ENCODE measurements around the gene TCF12. TPM values are rescaled to one million over a fixed set of nuclear protein-coding genes. Genes with fewer than 3 reads are reported as not detected.

The TCF12 gene
- total and polyA plus RNA-seq, 2 donors (not counting 3 experiments of a cell fraction or from before 2014, with no cell fraction given), result 72.1 to 133 TPM

DNA sequence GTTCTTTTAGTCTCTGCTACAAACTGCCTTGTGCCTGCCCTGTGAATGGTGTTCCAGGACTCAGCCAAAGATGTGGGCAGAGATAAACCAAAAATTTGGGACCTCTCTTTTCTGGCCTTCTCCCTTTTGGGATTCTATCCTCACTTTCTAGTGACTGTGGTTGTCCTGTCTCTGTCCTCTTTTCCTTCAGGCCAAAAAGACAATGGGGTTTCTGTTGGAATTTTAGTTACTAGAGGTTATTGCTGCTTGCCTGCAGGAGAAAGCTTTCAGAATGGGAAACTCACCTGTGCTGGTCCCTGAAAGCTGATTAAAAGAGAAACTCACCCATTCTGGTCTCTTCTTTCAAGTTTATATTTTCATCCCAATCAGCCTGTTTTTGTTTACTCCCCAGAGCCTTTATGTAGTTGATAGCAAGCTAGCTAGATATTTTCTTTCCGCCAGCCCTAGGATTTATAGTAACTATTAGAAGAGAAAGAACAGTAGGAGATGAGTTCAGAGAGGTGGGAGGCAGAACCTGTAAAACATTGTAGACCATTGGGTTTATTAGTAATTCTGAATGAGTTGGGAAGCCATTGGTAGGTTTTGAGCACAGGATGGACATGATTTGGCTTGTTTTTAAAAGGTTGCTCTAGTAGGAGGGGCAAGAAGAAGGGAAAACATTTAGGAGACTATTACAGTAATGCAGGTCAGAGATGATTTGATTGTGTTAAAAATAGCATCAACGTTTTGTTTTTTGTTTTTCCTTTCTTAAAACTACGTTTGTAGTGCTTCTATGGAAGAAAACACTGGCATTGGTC is 138.9 kb downstream of the TCF12 start:
- Histone ChIP-seq H3K4me3 (replicated peaks in 1 of 3; ENCODE audit: insufficient read depth in 1 of 3, low read depth in 1 of 3, low read length in 3 of 3) (no peak overlapping the region), H3K9me1 (replicated peaks; ENCODE audit: control insufficient read depth, extremely low read depth, insufficient read depth, low read length) (no peaks in the 10 kb centered on the region), H2AFZ (ENCODE audit: low read depth, low read length) (no peak overlapping the region), H3K9ac (replicated peaks; ENCODE audit: extremely low read depth, insufficient read depth, low read length) (peak overlapping the region; percentile 8), H3K4me1 (ENCODE audit: control insufficient read depth, extremely low read depth, insufficient read depth, low read length) (peaks cover 63% of the 10 kb centered on the region), H3K27ac (ENCODE audit: insufficient read depth, low read depth, low read length) (peak overlapping the region; percentile 74), H3K9me3 (replicated peaks; ENCODE audit: control insufficient read depth, insufficient read depth, low read length) (no peaks in the 10 kb centered on the region), H3K27me3 (ENCODE audit: control insufficient read depth in 2 of 2, insufficient read depth in 2 of 2, low read length in 2 of 2) (no peaks in the 10 kb centered on the region), H3K4me2 (ENCODE audit: insufficient read depth, low read length) (peak overlapping the region; percentile 87), H3K79me2 (ENCODE audit: control insufficient read depth, insufficient read depth, low read length) (peaks cover 82% of the 10 kb centered on the region), H4K20me1 (replicated peaks; ENCODE audit: control insufficient read depth, extremely low read depth, insufficient read depth, low read length) (peaks cover 7% of the 10 kb centered on the region), H3K36me3 (ENCODE audit: control insufficient read depth in 2 of 2, extremely low read depth in 1 of 2, insufficient read depth in 2 of 2, low read length in 2 of 2) (no peaks in the 10 kb centered on the region)
- DNase-seq (ENCODE audit: low read depth, low spot score) (peak; percentile 21), FAIRE-seq (no peak)
- CTCF ChIA-PET, result interaction anchor here (1.2 to 1.8 kb wide), 3 partner anchors 26 to 89 kb away, joined by 3 to 6 read pairs (median 4); no protein-coding TSS in a partner anchor
- TF ChIP-seq POLR2A (IDR thresholded peaks at IDR 0.05; ENCODE audit: low read depth, low read length) (no peak), FOS (IDR thresholded peaks at IDR 0.05; ENCODE audit: borderline replicate concordance, insufficient read depth, low read length) (no peak), JUN (IDR thresholded peaks at IDR 0.05; ENCODE audit: borderline replicate concordance, insufficient read depth, insufficient read length, low read depth) (no peak), MAX (IDR thresholded peaks at IDR 0.05; ENCODE audit: insufficient read depth, insufficient read length) (no peak)
- TF ChIP-seq, protein P1, sequence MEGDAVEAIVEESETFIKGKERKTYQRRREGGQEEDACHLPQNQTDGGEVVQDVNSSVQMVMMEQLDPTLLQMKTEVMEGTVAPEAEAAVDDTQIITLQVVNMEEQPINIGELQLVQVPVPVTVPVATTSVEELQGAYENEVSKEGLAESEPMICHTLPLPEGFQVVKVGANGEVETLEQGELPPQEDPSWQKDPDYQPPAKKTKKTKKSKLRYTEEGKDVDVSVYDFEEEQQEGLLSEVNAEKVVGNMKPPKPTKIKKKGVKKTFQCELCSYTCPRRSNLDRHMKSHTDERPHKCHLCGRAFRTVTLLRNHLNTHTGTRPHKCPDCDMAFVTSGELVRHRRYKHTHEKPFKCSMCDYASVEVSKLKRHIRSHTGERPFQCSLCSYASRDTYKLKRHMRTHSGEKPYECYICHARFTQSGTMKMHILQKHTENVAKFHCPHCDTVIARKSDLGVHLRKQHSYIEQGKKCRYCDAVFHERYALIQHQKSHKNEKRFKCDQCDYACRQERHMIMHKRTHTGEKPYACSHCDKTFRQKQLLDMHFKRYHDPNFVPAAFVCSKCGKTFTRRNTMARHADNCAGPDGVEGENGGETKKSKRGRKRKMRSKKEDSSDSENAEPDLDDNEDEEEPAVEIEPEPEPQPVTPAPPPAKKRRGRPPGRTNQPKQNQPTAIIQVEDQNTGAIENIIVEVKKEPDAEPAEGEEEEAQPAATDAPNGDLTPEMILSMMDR (IDR thresholded peaks at IDR 0.05; ENCODE audit: extremely low read depth in 1 of 2, insufficient read depth in 1 of 2, low read depth in 1 of 2, low read length in 2 of 2), result no peak
- POLR2A ChIA-PET, result no interaction called here
- dilution Hi-C loops (cut with MboI; ENCODE audit: extremely low pct_ligation_motif_present, low sequenced_read_pairs), result no loop called here
- BruUV-seq (replicated peaks), result no TSS peak
- intact Hi-C loops (cut with micrococcal nuclease), result loop anchor here (5.0 kb wide), 1 partner anchor 135 kb away; no protein-coding TSS in a partner anchor
